ENCODE data around the gene AGMAT. TPM values are rescaled to one million over a fixed set of nuclear protein-coding genes. Genes with fewer than 3 reads are reported as not detected.

AGMAT gene
- total RNA-seq, 2 experiments from 2014 or later = 17.0 to 17.6 TPM

DNA sequence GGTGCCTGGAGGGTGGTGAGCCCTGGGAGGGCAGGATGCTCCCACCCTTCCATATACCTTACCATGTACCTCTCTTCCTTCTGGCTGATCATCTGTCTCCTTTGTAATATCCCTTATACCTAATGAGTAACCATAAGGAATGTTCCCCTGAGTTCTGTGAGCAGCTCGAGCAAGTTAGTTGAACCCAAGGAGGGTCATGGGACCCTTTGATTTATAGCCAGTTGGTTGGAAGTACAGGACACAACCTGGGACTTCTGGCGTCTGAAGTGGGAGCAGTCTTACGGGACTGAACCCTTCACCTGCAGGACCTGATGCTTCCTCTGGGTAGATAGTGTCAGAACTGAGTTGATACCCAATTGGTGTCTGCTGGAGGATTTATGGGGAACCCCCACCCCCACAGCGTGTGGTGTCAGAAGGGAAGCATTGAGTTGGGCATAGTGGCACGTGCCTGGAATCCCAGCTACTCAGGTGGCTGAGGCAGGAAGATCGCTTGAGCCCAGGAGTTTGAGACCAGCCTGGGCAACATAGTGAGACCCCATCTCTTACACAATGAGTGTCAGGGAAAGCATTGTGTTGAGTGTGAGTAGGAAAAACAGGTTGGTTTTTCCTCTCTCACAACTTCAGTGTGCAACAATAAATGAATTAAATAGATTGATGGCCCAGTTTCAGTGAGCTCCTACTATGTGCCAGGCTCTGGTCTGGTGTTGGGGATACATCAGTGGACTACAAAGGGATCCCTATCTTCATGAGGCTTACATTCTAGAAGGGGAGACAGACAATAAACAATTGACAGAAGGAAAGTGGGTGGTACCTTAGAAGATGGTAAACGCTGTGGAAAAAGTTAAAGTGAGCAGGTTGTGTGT, 42.2 kb downstream of the AGMAT start:
- POLR2A ChIA-PET = no interaction called here

GRCh38 chr1:15541231-15541792, 43.5 kb downstream of the AGMAT start:
- H3K4me1 Mint-ChIP-seq = no peaks in the 10 kb centered on the region
- H3K27me3 Mint-ChIP-seq = no peaks in the 10 kb centered on the region
- DNase-seq = no peak
- POLR2A ChIA-PET = no interaction called here
- H3K4me3 Mint-ChIP-seq = no peak overlapping the region
- no peaks in the 10 kb centered on the region for H3K9me3 Mint-ChIP-seq
- H3K36me3 Mint-ChIP-seq (ENCODE audit: low read depth) = peaks cover 29% of the 10 kb centered on the region
- no peak overlapping the region for H3K27ac Mint-ChIP-seq
- CTCF ChIA-PET = no interaction called here

More for the DNA sequence above, 42.2 kb downstream of the AGMAT start:
- no peaks in the 10 kb centered on the region for H3K27me3 Mint-ChIP-seq
- H3K36me3 Mint-ChIP-seq (ENCODE audit: low read depth) = peaks cover 22% of the 10 kb centered on the region
- no peak overlapping the region for H3K4me3 Mint-ChIP-seq
- peak overlapping the region; percentile 7 for H3K27ac Mint-ChIP-seq
- no peaks in the 10 kb centered on the region for H3K4me1 Mint-ChIP-seq
- H3K9me3 Mint-ChIP-seq = no peaks in the 10 kb centered on the region
- no peak for DNase-seq
- CTCF ChIA-PET = interaction anchor here (0.7 kb wide), 1 partner anchor 20 kb away, joined by 3 read pairs; no protein-coding TSS in a partner anchor

- DNase-seq = no peak
- CTCF ChIA-PET = no interaction called here
- no peaks in the 10 kb centered on the region for H3K4me1 Mint-ChIP-seq
- H3K36me3 Mint-ChIP-seq (ENCODE audit: low read depth) = peaks cover 32% of the 10 kb centered on the region
- no peak overlapping the region for H3K4me3 Mint-ChIP-seq
- no peaks in the 10 kb centered on the region for H3K27me3 Mint-ChIP-seq
- POLR2A ChIA-PET = no interaction called here
- H3K27ac Mint-ChIP-seq = no peak overlapping the region
- no peaks in the 10 kb centered on the region for H3K9me3 Mint-ChIP-seq
Measured at GRCh38 chr1:15540186-15540585, 44.7 kb downstream of the AGMAT start.

DNA sequence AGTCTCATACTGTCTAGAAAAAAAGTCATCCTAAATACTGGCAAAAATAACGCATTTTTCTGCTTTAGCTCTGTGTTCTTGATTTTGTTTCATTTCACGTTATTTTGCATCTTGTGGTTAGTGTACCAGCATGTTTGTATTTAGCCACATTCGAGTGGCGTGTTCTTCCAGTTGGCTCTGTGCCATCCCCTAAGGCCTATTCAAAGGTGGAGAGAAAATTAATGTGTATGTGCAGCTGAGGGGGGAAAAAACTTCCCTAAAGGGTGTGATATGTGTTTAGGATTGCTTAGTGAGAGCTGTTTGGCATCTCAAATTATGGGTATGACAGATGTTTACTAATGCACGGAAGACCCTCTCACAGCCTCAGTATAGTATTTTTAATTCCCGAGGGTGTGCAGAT, 46.1 kb downstream of the AGMAT start:
- H3K4me1 Mint-ChIP-seq = no peaks in the 10 kb centered on the region
- H3K27ac Mint-ChIP-seq = no peak overlapping the region
- POLR2A ChIA-PET = no interaction called here
- peaks cover 30% of the 10 kb centered on the region for H3K36me3 Mint-ChIP-seq (ENCODE audit: low read depth)
- CTCF ChIA-PET = no interaction called here
- H3K9me3 Mint-ChIP-seq = no peaks in the 10 kb centered on the region
- H3K27me3 Mint-ChIP-seq = no peaks in the 10 kb centered on the region
- DNase-seq = no peak
- no peak overlapping the region for H3K4me3 Mint-ChIP-seq

GRCh38 chr1:15531682-15532081, 53.2 kb downstream of the AGMAT start:
- ChIA-PET CTCF (no interaction called here), POLR2A (no interaction called here)
- Mint-ChIP-seq H3K27ac (no peak overlapping the region), H3K27me3 (no peaks in the 10 kb centered on the region), H3K4me1 (peaks cover 27% of the 10 kb centered on the region), H3K9me3 (no peaks in the 10 kb centered on the region), H3K4me3 (no peak overlapping the region), H3K36me3 (ENCODE audit: low read depth) (peaks cover 17% of the 10 kb centered on the region)
- DNase-seq = no peak

- no peaks in the 10 kb centered on the region for H3K27me3 Mint-ChIP-seq
- H3K27ac Mint-ChIP-seq = no peak overlapping the region
- no peak for DNase-seq
- H3K4me1 Mint-ChIP-seq = peaks cover 33% of the 10 kb centered on the region
- ChIA-PET CTCF (interaction anchor here (1.6 kb wide), 1 partner anchor 15 kb away, joined by 5 read pairs; no protein-coding TSS in a partner anchor), POLR2A (no interaction called here)
- no peak overlapping the region for H3K4me3 Mint-ChIP-seq
- no peaks in the 10 kb centered on the region for H3K9me3 Mint-ChIP-seq
- peaks cover 12% of the 10 kb centered on the region for H3K36me3 Mint-ChIP-seq (ENCODE audit: low read depth)
Measured at GRCh38 chr1:15531003-15531402, 53.8 kb downstream of the AGMAT start.

DNA sequence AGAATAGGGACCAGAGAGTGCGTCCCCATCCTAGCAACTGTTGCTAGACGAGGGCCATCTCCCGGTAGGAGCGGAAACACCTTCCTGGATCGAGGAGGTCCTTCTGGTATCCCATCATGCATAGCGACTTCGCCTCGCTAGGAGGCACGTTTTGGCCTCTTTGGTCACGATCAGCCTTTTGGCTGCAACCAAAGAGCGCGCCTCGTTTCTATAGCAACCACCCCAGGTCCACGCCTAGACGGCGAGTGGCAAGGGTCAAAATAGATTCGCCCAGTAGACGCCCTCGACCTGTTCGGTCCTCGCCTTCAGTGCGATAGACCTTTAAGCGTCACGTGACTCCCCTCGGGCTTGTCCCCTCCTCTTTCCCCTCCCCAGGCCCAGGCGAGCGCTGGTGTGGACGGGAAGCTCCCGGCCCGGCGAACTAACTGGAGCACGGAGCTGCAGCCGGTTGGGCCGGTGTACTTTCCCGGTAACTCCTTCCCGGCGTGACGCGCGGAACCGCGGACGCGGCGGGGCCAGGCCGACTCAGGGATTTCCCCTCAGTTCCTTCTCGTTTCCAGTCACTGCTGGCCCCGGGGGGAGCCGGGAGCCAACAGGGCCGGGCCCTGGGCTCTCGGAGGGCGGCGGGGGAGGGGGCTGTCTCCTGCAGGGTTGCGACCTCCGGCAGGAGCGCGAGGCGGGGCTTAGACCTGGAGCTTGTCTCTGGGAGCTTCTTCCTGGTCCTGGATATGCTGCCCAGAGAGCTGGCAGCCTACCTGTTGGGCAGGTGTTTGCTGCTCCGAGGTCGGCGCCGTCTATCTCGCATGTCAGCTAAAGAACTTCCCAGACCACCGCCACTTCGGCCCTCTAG, 58.1 kb downstream of the AGMAT start, which contains the start of gene DNAJC16:
Gene DNAJC16, plus strand, starts transcription at position 359 of the 850 bp plus-strand sequence. CDS start 2,258 bp downstream, outside the sequence.
- peak; percentile 99 for DNase-seq
- no peaks in the 10 kb centered on the region for H3K9me3 Mint-ChIP-seq
- CTCF ChIA-PET = interaction anchor here (0.7 to 2.0 kb wide), 6 partner anchors 13 to 554 kb away, joined by 3 to 4 read pairs (median 3); no protein-coding TSS in a partner anchor
- no peaks in the 10 kb centered on the region for H3K27me3 Mint-ChIP-seq
- POLR2A ChIA-PET = no interaction called here
- peak within 1 kb of the TSS; percentile 88 for H3K4me3 Mint-ChIP-seq
- peak within 1 kb of the TSS; percentile 98 for H3K27ac Mint-ChIP-seq
- peaks cover 10% of the 10 kb centered on the region for H3K36me3 Mint-ChIP-seq (ENCODE audit: low read depth)
- peaks cover 55% of the 10 kb centered on the region for H3K4me1 Mint-ChIP-seq

DNA sequence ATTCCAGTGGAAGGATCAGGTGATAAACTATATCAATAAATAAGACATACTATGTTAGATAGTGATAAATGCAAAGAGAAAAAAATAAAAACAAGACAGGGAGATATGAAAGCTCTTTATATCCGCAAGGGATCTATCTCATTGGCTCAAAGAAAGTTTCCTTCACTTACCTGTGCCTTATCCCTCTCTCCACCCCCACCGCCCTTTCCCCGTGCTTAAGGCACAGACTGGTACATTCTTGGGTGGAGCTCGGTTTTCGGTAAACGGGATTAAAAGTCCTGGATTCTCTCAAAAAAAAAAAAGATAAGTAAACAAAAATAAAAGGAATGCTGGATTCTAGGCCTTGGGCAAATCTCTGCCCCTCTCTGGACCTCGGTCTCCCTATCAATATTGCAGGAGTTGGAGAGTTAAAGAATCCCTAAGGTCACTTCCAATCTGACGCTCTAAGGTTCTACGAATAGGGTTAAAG, 58.8 kb downstream of the AGMAT start:
- peaks cover 8% of the 10 kb centered on the region for H3K36me3 Mint-ChIP-seq (ENCODE audit: low read depth)
- ChIA-PET CTCF (interaction anchor here (0.7 kb wide), 1 partner anchor 555 kb away, joined by 4 read pairs; no protein-coding TSS in a partner anchor), POLR2A (no interaction called here)
- H3K27ac Mint-ChIP-seq = peak overlapping the region; percentile 98
- peaks cover 59% of the 10 kb centered on the region for H3K4me1 Mint-ChIP-seq
- peak overlapping the region; percentile 88 for H3K4me3 Mint-ChIP-seq
- H3K27me3 Mint-ChIP-seq = no peaks in the 10 kb centered on the region
- no peaks in the 10 kb centered on the region for H3K9me3 Mint-ChIP-seq
- DNase-seq = no peak

- POLR2A ChIA-PET = no interaction called here
- Mint-ChIP-seq H3K9me3 (no peaks in the 10 kb centered on the region), H3K27me3 (no peaks in the 10 kb centered on the region), H3K27ac (peak overlapping the region; percentile 98), H3K4me1 (peaks cover 59% of the 10 kb centered on the region), H3K4me3 (peak overlapping the region; percentile 88), H3K36me3 (ENCODE audit: low read depth) (peaks cover 2% of the 10 kb centered on the region)
- no peak for DNase-seq
- CTCF ChIA-PET = no interaction called here
Measured at GRCh38 chr1:15525050-15526020, 59.5 kb downstream of the AGMAT start.

- Mint-ChIP-seq H3K4me1 (peaks cover 62% of the 10 kb centered on the region), H3K36me3 (ENCODE audit: low read depth) (peaks cover under 1% of the 10 kb centered on the region), H3K27me3 (no peaks in the 10 kb centered on the region), H3K9me3 (no peaks in the 10 kb centered on the region), H3K27ac (peak overlapping the region; percentile 98), H3K4me3 (peak overlapping the region; percentile 88)
- ChIA-PET CTCF (no interaction called here), POLR2A (interaction anchor here (1.3 kb wide), 1 partner anchor 10 kb away, joined by 16 read pairs; no protein-coding TSS in a partner anchor)
- peak; percentile 100 for DNase-seq
Measured at GRCh38 chr1:15524283-15525049, 60.4 kb downstream of the AGMAT start.

DNA sequence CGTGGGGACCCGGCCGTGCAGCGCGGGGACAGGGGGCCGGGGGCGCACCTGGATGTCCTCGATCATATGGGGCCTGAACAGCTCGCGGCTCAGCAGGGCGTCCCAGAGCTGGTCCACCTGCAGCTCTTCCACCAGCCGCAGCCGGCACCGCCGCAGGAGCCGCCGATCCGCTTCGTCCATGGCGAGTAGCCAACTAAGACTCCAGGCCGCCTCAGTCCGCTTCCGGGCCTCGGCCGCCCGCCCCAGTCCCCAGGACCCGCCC, 60.9 kb downstream of the AGMAT start, which contains the start of gene CASP9:
Gene CASP9, minus strand, starts transcription at position 195 of the 262 bp plus-strand sequence. Its CDS starts 15 bp downstream, at position 180.
- peaks cover 2% of the 10 kb centered on the region for H3K36me3 Mint-ChIP-seq (ENCODE audit: low read depth)
- peak within 1 kb of the TSS; percentile 98 for H3K27ac Mint-ChIP-seq
- no peaks in the 10 kb centered on the region for H3K27me3 Mint-ChIP-seq
- ChIA-PET CTCF (no interaction called here), POLR2A (interaction anchor here (1.3 kb wide), 1 partner anchor 9 kb away, joined by 16 read pairs; no protein-coding TSS in a partner anchor)
- no peaks in the 10 kb centered on the region for H3K9me3 Mint-ChIP-seq
- peak within 1 kb of the TSS; percentile 88 for H3K4me3 Mint-ChIP-seq
- no peak for DNase-seq
- peaks cover 62% of the 10 kb centered on the region for H3K4me1 Mint-ChIP-seq
